Heart right ventricle (tissue), 16 donors: Measurements from ENCODE around the gene DPM3. TPM values are rescaled to one million over a fixed set of nuclear protein-coding genes. Genes with fewer than 3 reads are reported as not detected.

Experiments used
- ATAC-seq, 8 donors: fragments of 200-7000 bp; cut with Tn5 transposase; one replicate each; pipeline ENCODE4 v1.9.1; 2020; ENCODE audit warnings: mild to moderate bottlenecking in 8 of 8, moderate library complexity in 8 of 8, moderate number of reproducible peaks in 1 of 8
- DNase-seq, 2 donors: peaks; one replicate each; pipeline ENCODE4 v3.0.0-alpha.2; 2020
- H3K27ac ChIP-seq, 10 donors: fragments of 200-600 bp; sonication (generic) in 2 of 10; one replicate each; pipeline versions ENCODE4 v1.5.0 to v1.8.0; 2020 to 2022; ENCODE audit warnings: mild to moderate bottlenecking in 3 of 10
- H3K27me3 ChIP-seq, 7 donors: fragments of 200-600 bp; one replicate each; pipeline ENCODE4 v1.8.0; 2021 to 2022; ENCODE audit warnings: mild to moderate bottlenecking in 2 of 7
- H3K36me3 ChIP-seq, 9 donors: fragments of 200-600 bp; sonication (generic) in 1 of 9; one replicate each; pipeline versions ENCODE4 v1.5.0 to v1.8.0; 2020 to 2022; ENCODE audit warnings: mild to moderate bottlenecking in 2 of 9
- H3K4me1 ChIP-seq, 9 donors: fragments of 200-600 bp; sonication (generic) in 1 of 9; one replicate each; pipeline versions ENCODE4 v1.5.0 to v1.8.0; 2020 to 2022; ENCODE audit warnings: mild to moderate bottlenecking in 4 of 9
- H3K4me3 ChIP-seq, 10 donors: fragments of 200-600 bp; sonication (generic) in 2 of 10; one replicate each; pipeline versions ENCODE4 v1.5.0 to v1.8.0; 2020 to 2022; ENCODE audit warnings: mild to moderate bottlenecking in 7 of 10, moderate library complexity in 2 of 10
- H3K9me3 ChIP-seq, 11 donors: fragments of 200-600 bp in 10 of 11; sonication (generic) in 2 of 11; one replicate each; pipeline versions ENCODE4 v1.5.0 to v1.8.0; 2013 to 2022; ENCODE audit warnings: mild to moderate bottlenecking in 2 of 11, control low read depth in 1 of 11, moderate library complexity in 1 of 11
- CTCF ChIP-seq, 9 donors: fragments of 200-600 bp; sonication (generic) in 2 of 9; IDR thresholded peaks; one replicate each; pipeline versions ENCODE4 v1.5.0 to v1.8.0; 2021 to 2022; ENCODE audit warnings: antibody characterized with exemption in 9 of 9, mild to moderate bottlenecking in 5 of 9, moderate library complexity in 1 of 9
- WGBS, 2 donors: extraction: QIAGEN DNeasy Blood & Tissue Kit; methylation state at CpG; one replicate each; pipeline ENCODE4 v1.1.7; 2013; ENCODE audit warnings: inconsistent platforms in 1 of 2; 5-methylcytosine and 5-hydroxymethylcytosine counted together
- intact Hi-C, 10 donors: fragments of 100-400 bp; cut with DNase I; formaldehyde crosslinking; loops; one replicate each; pipeline versions ENCODE4 v1.11.1 to v1.14.2; 2022
- polyA plus RNA-seq, 2 donors: library from polyadenylated mRNA; stranded (reverse); fragments of 200-250 nt; gene quantifications; one replicate each; pipeline ENCODE4 v1.2.3, GENCODE V29; 2013
- total RNA-seq, 10 donors: library from RNA; stranded (reverse); fragmentation: NEBNext Ultra II Directional in 3 of 10; extraction: Animal tissue kit (Norgen Biotek cat#: 25700) in 3 of 10; gene quantifications; one replicate each; pipeline versions ENCODE4 v1.2.1 to v1.2.4, GENCODE V29; 2021 to 2023
- donor health status: Arrhythmogenic right ventricular cardiomyopathy.
- donor health status: ischemic (EF 13 %, LVEDD 7.1; RV severe dilation, severe dysfunction).
- donor health status: healthy with polysubstance abuse.
- donor health status: DM: no; HTN: yes; CAD: no.
- donor health status: DM: no; HTN: no; CAD: no.
- donor health status: ischemic (EF 25% LVEDD 6.9; RV normal size, moderate dysfunction).
- donor health status: ischemic (EF 25% LVEDD 5.7; RV mildly dilated, moderate dysfunction).
- donor health status: healthy.
- donor health status: DM: yes; HTN: yes; CAD: no.
- donor health status: Ischemic cardiomyopathy.
- donor health status: ischemic (EF 35%, LVEDD 5.7; RV mildly dilated, moderate dysfunction).
- donor health status: nonischemic (EF 11% LVEDD 7.7; RV severe dilation, severe dysfunction).
- donor health status: DM: yes; HTN: yes; CAD: no.
- donor health status: PGD.
- donor health status: ischemic (EF 29% LVEDD 5.4; RV normal size, mild dysfunction).
- donor health status: nonischemic (EF 23%, LVEDD 6.1; RV moderate dilation, normal function).

Gene DPM3
- total and polyA plus RNA-seq, 12 donors, result 48.2 to 304 (median 54.3) TPM

GRCh38 chr1:155184351-155184811, 44.0 kb upstream of the DPM3 start:
- no peak for TF ChIP-seq CTCF (IDR thresholded peaks at IDR 0.05)
- peaks cover 0 to 14% (median 8%) of the 10 kb centered on the region in 9 donors for H3K4me1 ChIP-seq
- no peak for DNase-seq
- peak overlapping the region in 5 of 10 donors; percentile 53 to 75 (median 66) for H3K27ac ChIP-seq
- no peak overlapping the region for H3K4me3 ChIP-seq
- no peaks in the 10 kb centered on the region for H3K9me3 ChIP-seq
- peak in 1 of 8 donors; percentile 5 for ATAC-seq
- intact Hi-C loops, result no loop called here
- H3K36me3 ChIP-seq, result no peaks in the 10 kb centered on the region
- 90 to 95% methylated on average over 4 of the region's 4 CpGs for WGBS, 2 donors
- H3K27me3 ChIP-seq, result no peaks in the 10 kb centered on the region

GRCh38 chr1:155183775-155184221, 43.5 kb upstream of the DPM3 start:
- Histone ChIP-seq H3K4me1 (peaks cover 0 to 14% (median 8%) of the 10 kb centered on the region in 9 donors), H3K36me3 (no peaks in the 10 kb centered on the region), H3K4me3 (no peak overlapping the region), H3K27me3 (no peaks in the 10 kb centered on the region), H3K27ac (no peak overlapping the region), H3K9me3 (no peaks in the 10 kb centered on the region)
- WGBS, 2 donors, result 89 to 90% methylated on average over 20 of the region's 20 CpGs
- TF ChIP-seq CTCF (IDR thresholded peaks at IDR 0.05), result no peak
- DNase-seq (no peak), ATAC-seq (no peak)
- intact Hi-C loops, result no loop called here

- intact Hi-C loops, result no loop called here
These were observed 41.8 kb upstream of the DPM3 start for GRCh38 chr1:155182052-155182550.

GRCh38 chr1:155181371-155182051, 41.2 kb upstream of the DPM3 start:
- 90 to 95% methylated on average over 18 of the region's 18 CpGs for WGBS, 2 donors
- H3K27me3 ChIP-seq, result no peaks in the 10 kb centered on the region
- DNase-seq, result no peak

More at GRCh38 chr1:155182052-155182550, 41.8 kb upstream of the DPM3 start:
- TF ChIP-seq CTCF (IDR thresholded peaks at IDR 0.05), result no peak
- no peaks in the 10 kb centered on the region for H3K9me3 ChIP-seq
- DNase-seq (no peak), ATAC-seq (no peak)
- WGBS, 2 donors, result 87 to 91% methylated on average over 7 of the region's 7 CpGs
- no peak overlapping the region for H3K27ac ChIP-seq
- H3K4me1 ChIP-seq, result peaks cover 0 to 18% (median 8%) of the 10 kb centered on the region in 9 donors
- H3K4me3 ChIP-seq, result no peak overlapping the region
- H3K27me3 ChIP-seq, result no peaks in the 10 kb centered on the region
- no peaks in the 10 kb centered on the region for H3K36me3 ChIP-seq

More at GRCh38 chr1:155181371-155182051, 41.2 kb upstream of the DPM3 start:
- H3K4me3 ChIP-seq, result no peak overlapping the region
- ATAC-seq, result no peak
- no peak overlapping the region for H3K27ac ChIP-seq
- no peaks in the 10 kb centered on the region for H3K9me3 ChIP-seq
- TF ChIP-seq CTCF (IDR thresholded peaks at IDR 0.05), result no peak
- no peaks in the 10 kb centered on the region for H3K36me3 ChIP-seq
- intact Hi-C loops, result no loop called here
- H3K4me1 ChIP-seq, result peaks cover 3 to 24% (median 11%) of the 10 kb centered on the region in 9 donors
